ENCODE data around the gene PNPLA5. TPM values are rescaled to one million over a fixed set of nuclear protein-coding genes. Genes with fewer than 3 reads are reported as not detected.

Gene PNPLA5
- total and polyA plus RNA-seq, 2 of the 13 experiments (the other 11 are each of a cell fraction or from before 2014, with no cell fraction given): not detected

GRCh38 chr22:43928468-43928867 lies 36.7 kb upstream of the PNPLA5 start (continued):
- TF ChIP-seq SNAPC4 (CRISPR knock-in tag; IDR thresholded peaks at IDR 0.05) (no peak), ERF (CRISPR knock-in tag; IDR thresholded peaks at IDR 0.05) (no peak), HHEX (CRISPR knock-in tag; IDR thresholded peaks at IDR 0.05) (0 out of 2 replicates have a peak, but pooled peaks have one; percentile 33), KLF15 (CRISPR knock-in tag; IDR thresholded peaks at IDR 0.05; ENCODE audit: borderline replicate concordance) (no peak), NR2F1 (CRISPR knock-in tag; IDR thresholded peaks at IDR 0.05) (peak; percentile 56 to 72; a peak in 3 of 4 replicates), ZNF639 (CRISPR knock-in tag; conservative IDR thresholded peaks at IDR 0.05) (no peak), MAX (IDR thresholded peaks at IDR 0.05) (peak; percentile 36; the same call in 1 of the 2 replicates), RARA (CRISPR knock-in tag; IDR thresholded peaks at IDR 0.05) (peak; percentile 98), ZNF251 (CRISPR knock-in tag; IDR thresholded peaks at IDR 0.05) (no peak), NFATC3 (CRISPR knock-in tag; IDR thresholded peaks at IDR 0.05) (no peak), ELF3 (CRISPR knock-in tag; IDR thresholded peaks at IDR 0.05) (peak; percentile 47; the same call in 1 of the 2 replicates), TFE3 (CRISPR knock-in tag; IDR thresholded peaks at IDR 0.05) (no peak)
- TF ChIP-seq, protein P1, sequence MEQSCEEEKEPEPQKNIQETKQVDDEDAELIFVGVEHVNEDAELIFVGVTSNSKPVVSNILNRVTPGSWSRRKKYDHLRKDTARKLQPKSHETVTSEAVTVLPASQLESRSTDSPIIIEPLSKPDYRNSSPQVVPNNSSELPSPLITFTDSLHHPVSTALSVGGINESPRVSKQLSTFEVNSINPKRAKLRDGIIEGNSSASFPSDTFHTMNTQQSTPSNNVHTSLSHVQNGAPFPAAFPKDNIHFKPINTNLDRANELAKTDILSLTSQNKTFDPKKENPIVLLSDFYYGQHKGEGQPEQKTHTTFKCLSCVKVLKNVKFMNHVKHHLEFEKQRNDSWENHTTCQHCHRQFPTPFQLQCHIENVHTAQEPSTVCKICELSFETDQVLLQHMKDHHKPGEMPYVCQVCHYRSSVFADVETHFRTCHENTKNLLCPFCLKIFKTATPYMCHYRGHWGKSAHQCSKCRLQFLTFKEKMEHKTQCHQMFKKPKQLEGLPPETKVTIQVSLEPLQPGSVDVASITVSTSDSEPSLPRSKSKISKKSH (CRISPR knock-in tag; IDR thresholded peaks at IDR 0.05; ENCODE audit: borderline replicate concordance): no peak
- TF ChIP-seq, protein P2, sequence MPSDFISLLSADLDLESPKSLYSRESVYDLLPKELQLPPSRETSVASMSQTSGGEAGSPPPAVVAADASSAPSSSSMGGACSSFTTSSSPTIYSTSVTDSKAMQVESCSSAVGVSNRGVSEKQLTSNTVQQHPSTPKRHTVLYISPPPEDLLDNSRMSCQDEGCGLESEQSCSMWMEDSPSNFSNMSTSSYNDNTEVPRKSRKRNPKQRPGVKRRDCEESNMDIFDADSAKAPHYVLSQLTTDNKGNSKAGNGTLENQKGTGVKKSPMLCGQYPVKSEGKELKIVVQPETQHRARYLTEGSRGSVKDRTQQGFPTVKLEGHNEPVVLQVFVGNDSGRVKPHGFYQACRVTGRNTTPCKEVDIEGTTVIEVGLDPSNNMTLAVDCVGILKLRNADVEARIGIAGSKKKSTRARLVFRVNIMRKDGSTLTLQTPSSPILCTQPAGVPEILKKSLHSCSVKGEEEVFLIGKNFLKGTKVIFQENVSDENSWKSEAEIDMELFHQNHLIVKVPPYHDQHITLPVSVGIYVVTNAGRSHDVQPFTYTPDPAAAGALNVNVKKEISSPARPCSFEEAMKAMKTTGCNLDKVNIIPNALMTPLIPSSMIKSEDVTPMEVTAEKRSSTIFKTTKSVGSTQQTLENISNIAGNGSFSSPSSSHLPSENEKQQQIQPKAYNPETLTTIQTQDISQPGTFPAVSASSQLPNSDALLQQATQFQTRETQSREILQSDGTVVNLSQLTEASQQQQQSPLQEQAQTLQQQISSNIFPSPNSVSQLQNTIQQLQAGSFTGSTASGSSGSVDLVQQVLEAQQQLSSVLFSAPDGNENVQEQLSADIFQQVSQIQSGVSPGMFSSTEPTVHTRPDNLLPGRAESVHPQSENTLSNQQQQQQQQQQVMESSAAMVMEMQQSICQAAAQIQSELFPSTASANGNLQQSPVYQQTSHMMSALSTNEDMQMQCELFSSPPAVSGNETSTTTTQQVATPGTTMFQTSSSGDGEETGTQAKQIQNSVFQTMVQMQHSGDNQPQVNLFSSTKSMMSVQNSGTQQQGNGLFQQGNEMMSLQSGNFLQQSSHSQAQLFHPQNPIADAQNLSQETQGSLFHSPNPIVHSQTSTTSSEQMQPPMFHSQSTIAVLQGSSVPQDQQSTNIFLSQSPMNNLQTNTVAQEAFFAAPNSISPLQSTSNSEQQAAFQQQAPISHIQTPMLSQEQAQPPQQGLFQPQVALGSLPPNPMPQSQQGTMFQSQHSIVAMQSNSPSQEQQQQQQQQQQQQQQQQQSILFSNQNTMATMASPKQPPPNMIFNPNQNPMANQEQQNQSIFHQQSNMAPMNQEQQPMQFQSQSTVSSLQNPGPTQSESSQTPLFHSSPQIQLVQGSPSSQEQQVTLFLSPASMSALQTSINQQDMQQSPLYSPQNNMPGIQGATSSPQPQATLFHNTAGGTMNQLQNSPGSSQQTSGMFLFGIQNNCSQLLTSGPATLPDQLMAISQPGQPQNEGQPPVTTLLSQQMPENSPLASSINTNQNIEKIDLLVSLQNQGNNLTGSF (CRISPR knock-in tag; IDR thresholded peaks at IDR 0.05): no peak

All from HepG2 (cell line).